ENCODE measurements around the gene PCDHGC3.

- TF ChIP-seq POLR2AphosphoS5 (IDR thresholded peaks at IDR 0.05) (no peak), CTCF (IDR thresholded peaks at IDR 0.05) (no peak), POLR2A (IDR thresholded peaks at IDR 0.05) (no peak)
These were observed 28.4 kb downstream of the PCDHGC3 start for GRCh38 chr5:141504216-141504615.

All from transverse colon (tissue), 4 donors.